ENCODE measurements around the gene PI16.

The PI16 gene

GRCh38 chr6:36956446-36956820 is 1.9 kb downstream of the PI16 start:
- no peak overlapping the region for H3K4me3 ChIP-seq (ENCODE audit: low read length)
- no peak for TF ChIP-seq CTCF (IDR thresholded peaks at IDR 0.05; ENCODE audit: insufficient read depth, low read depth, low read length, missing control alignments)
- DNase-seq (ENCODE audit: low read depth), result no peak

GRCh38 chr6:36957773-36958271 is 3.3 kb downstream of the PI16 start:
- H3K4me3 ChIP-seq (ENCODE audit: low read length), result no peak overlapping the region
- no peak for TF ChIP-seq CTCF (IDR thresholded peaks at IDR 0.05; ENCODE audit: insufficient read depth, low read depth, low read length, missing control alignments)
- DNase-seq (ENCODE audit: low read depth), result no peak

DNA sequence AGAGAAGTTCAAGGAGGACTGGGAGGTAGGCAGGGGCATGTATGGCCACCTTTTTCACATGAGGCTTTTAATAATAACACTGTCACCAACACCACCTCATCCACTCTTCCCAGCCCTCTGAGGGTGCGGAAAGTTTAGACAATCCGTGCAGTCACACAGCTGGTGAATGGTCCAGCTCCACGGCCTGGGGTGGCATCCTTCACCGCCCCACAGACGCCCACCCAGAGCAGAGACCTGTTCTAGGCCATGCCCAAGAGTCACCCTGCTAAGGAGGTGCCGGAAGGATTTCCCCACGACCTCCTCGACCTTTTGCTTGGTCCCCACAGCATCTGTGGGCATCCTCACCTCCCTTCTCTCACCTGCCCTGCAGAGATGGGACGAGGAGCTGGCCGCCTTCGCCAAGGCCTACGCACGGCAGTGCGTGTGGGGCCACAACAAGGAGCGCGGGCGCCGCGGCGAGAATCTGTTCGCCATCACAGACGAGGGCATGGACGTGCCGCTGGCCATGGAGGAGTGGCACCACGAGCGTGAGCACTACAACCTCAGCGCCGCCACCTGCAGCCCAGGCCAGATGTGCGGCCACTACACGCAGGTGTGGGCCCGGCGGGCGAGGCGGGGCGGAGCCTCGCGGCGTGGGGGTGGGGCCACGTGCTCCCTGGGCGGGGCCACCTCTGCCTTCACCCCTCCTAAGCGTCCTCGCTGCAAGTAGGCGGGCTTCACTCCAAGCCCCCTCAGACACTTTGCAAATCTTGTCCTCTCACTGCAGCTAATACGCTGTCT is 4.4 kb downstream of the PI16 start:
- DNase-seq (ENCODE audit: low read depth), result no peak
- H3K4me3 ChIP-seq (ENCODE audit: low read length), result no peak overlapping the region
- TF ChIP-seq CTCF (IDR thresholded peaks at IDR 0.05; ENCODE audit: insufficient read depth, low read depth, low read length, missing control alignments), result no peak

DNA sequence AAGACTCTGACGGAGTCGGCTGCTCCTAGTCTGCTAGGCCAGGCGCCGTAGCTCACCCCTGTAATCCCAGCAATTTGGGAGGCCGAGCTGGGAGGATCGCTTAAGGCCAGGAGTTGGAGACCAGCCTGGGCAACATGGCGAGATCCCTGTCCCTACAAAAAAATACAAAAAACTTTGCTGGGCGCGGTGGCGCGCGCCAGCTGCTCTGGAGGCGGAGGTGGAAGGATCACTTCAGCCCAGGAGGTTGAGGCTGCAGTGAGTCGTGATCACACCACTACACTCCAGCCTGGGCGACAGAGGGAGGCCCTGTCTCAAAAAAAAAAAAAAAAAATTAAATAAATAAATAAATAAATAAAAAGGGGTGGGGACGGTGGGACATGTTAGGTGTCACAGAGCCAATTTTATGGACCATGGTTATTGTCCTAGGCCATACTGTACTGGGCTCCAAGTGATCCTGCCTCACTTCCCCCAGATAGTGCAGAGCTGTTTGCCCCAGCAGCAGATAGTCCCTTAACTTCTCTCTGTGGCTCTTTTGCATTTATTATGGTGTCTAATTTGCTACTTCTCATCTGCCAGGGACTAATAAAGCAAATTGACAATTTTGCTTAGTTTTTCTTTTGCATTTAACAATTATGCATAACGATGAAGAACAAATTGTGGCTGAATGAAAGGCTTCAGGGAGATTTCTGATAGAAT is 5.2 kb downstream of the PI16 start:
- DNase-seq (ENCODE audit: low read depth), result no peak
- TF ChIP-seq CTCF (IDR thresholded peaks at IDR 0.05; ENCODE audit: insufficient read depth, low read depth, low read length, missing control alignments), result no peak
- H3K4me3 ChIP-seq (ENCODE audit: low read length), result no peak overlapping the region

GRCh38 chr6:36961441-36962435 is 7.2 kb downstream of the PI16 start:
- H3K4me3 ChIP-seq (ENCODE audit: low read length), result no peak overlapping the region
- TF ChIP-seq CTCF (IDR thresholded peaks at IDR 0.05; ENCODE audit: insufficient read depth, low read depth, low read length, missing control alignments), result no peak
- DNase-seq (ENCODE audit: low read depth), result no peak

- no peak overlapping the region for H3K4me3 ChIP-seq (ENCODE audit: low read length)
- DNase-seq (ENCODE audit: low read depth), result peak; percentile 38
- no peak for TF ChIP-seq CTCF (IDR thresholded peaks at IDR 0.05; ENCODE audit: insufficient read depth, low read depth, low read length, missing control alignments)
These were observed 8.3 kb downstream of the PI16 start for GRCh38 chr6:36962874-36963273.

Data from epithelial cell of esophagus (primary cell).